ENCODE results near the gene WDR18. TPM values are rescaled to one million over a fixed set of nuclear protein-coding genes. Genes with fewer than 3 reads are reported as not detected.
A peak's percentile ranks its signal among the peaks of the same experiment; 100 is the strongest.

WDR18 gene
- total RNA-seq, 1 donor from 2014 or later: 66.5 TPM

DNA sequence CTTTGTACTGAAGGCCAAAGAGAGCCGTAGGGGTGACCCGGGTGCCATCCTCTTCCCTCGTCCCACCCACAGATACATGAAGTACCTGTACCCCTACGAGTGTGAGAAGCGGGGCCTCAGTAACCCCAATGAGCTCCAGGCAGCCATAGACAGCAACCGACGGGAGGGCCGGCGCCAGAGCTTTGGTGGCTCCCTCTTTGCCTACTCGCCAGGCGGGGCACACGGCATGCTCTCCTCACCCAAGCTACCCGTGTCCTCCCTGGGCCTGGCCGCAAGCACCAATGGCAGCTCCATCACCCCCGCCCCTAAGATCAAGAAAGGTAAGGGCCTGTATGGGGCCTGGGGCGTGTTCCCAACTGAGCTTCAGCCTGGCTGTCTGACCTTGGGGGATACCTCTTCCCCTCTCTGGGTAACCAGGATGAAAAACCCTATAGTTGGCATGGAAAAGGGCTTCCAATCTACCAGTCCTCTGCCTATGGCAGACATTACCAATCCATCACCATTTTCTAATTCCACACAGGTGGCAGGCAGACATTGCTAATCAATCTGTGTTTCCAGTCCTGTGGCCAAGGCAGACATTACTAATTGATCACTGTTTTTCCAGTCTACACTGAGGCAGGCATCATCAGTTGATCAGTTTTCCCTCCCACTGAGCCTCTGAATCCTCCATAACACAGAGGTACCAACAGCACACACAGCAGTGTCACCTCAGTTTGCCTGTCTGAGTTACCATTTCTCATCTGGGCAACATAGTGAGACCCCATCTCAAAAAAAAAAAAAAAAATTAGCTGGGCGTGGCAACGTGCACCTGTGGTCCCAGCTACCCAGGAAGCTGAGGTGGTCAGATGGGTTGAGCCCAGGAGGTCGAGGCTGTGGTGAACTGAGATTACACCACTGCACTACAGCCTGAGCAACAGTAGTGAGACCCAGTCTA lies 19.1 kb upstream of the WDR18 start:
- TF ChIP-seq, protein P1, sequence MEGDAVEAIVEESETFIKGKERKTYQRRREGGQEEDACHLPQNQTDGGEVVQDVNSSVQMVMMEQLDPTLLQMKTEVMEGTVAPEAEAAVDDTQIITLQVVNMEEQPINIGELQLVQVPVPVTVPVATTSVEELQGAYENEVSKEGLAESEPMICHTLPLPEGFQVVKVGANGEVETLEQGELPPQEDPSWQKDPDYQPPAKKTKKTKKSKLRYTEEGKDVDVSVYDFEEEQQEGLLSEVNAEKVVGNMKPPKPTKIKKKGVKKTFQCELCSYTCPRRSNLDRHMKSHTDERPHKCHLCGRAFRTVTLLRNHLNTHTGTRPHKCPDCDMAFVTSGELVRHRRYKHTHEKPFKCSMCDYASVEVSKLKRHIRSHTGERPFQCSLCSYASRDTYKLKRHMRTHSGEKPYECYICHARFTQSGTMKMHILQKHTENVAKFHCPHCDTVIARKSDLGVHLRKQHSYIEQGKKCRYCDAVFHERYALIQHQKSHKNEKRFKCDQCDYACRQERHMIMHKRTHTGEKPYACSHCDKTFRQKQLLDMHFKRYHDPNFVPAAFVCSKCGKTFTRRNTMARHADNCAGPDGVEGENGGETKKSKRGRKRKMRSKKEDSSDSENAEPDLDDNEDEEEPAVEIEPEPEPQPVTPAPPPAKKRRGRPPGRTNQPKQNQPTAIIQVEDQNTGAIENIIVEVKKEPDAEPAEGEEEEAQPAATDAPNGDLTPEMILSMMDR (IDR thresholded peaks at IDR 0.05): no peak
- POLR2A ChIA-PET: interaction anchor here (0.6 to 0.7 kb wide), 2 partner anchors 31 to 35 kb away, joined by 3 to 4 read pairs; no protein-coding TSS in a partner anchor
- no peaks in the 10 kb centered on the region for H3K9me3 Mint-ChIP-seq
- intact Hi-C loops (cut with micrococcal nuclease): no loop called here
- CTCF ChIA-PET: interaction anchor here (0.6 kb wide), 1 partner anchor 19 kb away, joined by 4 read pairs; no protein-coding TSS in a partner anchor
- H3K27me3 Mint-ChIP-seq: no peaks in the 10 kb centered on the region
- H3K36me3 Mint-ChIP-seq (ENCODE audit: low read depth): peaks cover 44% of the 10 kb centered on the region
- DNase-seq (no peak), ATAC-seq (ENCODE audit: low read depth) (no peak)
- peaks cover 2% of the 10 kb centered on the region for H3K4me1 Mint-ChIP-seq
- H3K4me3 Mint-ChIP-seq: no peak overlapping the region
- H3K27ac Mint-ChIP-seq: no peak overlapping the region

DNA sequence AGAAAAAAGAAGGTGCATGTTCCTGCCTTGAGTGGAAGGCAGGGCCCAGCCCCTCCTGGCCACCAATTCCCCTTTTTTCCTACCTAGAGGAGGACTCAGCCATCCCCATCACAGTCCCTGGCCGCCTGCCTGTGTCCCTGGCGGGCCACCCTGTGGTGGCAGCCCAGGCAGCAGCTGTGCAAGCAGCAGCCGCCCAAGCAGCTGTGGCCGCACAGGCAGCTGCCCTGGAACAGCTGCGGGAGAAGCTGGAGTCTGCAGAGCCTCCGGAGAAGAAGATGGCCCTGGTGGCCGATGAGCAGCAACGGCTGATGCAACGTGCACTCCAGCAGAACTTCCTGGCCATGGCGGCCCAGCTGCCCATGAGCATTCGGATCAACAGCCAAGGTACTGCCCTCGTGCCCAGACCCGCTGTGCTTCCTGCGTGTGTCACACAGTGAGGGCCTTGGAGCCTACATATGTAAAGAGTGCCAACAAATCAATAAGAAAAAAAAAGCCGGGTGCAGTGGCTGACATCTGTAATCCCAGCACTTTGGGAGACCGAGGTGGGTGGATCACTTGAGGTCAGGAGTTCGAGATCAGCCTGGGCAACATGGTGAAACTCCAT lies 17.6 kb upstream of the WDR18 start:
- DNase-seq: no peak
- no peaks in the 10 kb centered on the region for H3K27me3 Mint-ChIP-seq
- ChIA-PET CTCF (no interaction called here), POLR2A (interaction anchor here (0.6 to 0.7 kb wide), 2 partner anchors 62 to 474 kb away, joined by 4 read pairs; no protein-coding TSS in a partner anchor)
- H3K36me3 Mint-ChIP-seq (ENCODE audit: low read depth): peaks cover 49% of the 10 kb centered on the region
- no peak overlapping the region for H3K27ac Mint-ChIP-seq
- TF ChIP-seq, protein P1 (IDR thresholded peaks at IDR 0.05): no peak
- ATAC-seq (ENCODE audit: low read depth): no peak
- peaks cover 2% of the 10 kb centered on the region for H3K4me1 Mint-ChIP-seq
- no peak overlapping the region for H3K4me3 Mint-ChIP-seq
- intact Hi-C loops (cut with micrococcal nuclease): no loop called here
- H3K9me3 Mint-ChIP-seq: peaks cover 3% of the 10 kb centered on the region

GRCh38 chr19:970695-971094 lies 13.4 kb upstream of the WDR18 start:
- TF ChIP-seq, protein P1 (IDR thresholded peaks at IDR 0.05): no peak
- DNase-seq (no peak), ATAC-seq (ENCODE audit: low read depth) (no peak)
- Mint-ChIP-seq H3K36me3 (ENCODE audit: low read depth) (peaks cover 37% of the 10 kb centered on the region), H3K4me3 (no peak overlapping the region), H3K9me3 (peaks cover 3% of the 10 kb centered on the region), H3K4me1 (no peaks in the 10 kb centered on the region), H3K27me3 (no peaks in the 10 kb centered on the region), H3K27ac (peak overlapping the region; percentile 59)
- ChIA-PET POLR2A (interaction anchor here (0.6 kb wide), 2 partner anchors 20 to 31 kb away, joined by 3 to 4 read pairs; no protein-coding TSS in a partner anchor), CTCF (interaction anchor here (0.6 to 0.7 kb wide), 2 partner anchors 11 to 1072 kb away, joined by 4 read pairs; no protein-coding TSS in a partner anchor)
- intact Hi-C loops (cut with micrococcal nuclease): no loop called here

- Mint-ChIP-seq H3K27ac (no peak overlapping the region), H3K36me3 (ENCODE audit: low read depth) (peaks cover 32% of the 10 kb centered on the region), H3K9me3 (peaks cover 3% of the 10 kb centered on the region), H3K27me3 (no peaks in the 10 kb centered on the region), H3K4me3 (no peak overlapping the region), H3K4me1 (no peaks in the 10 kb centered on the region)
- TF ChIP-seq, protein P1 (IDR thresholded peaks at IDR 0.05): no peak
- CTCF ChIA-PET: no interaction called here
- DNase-seq (no peak), ATAC-seq (ENCODE audit: low read depth) (no peak)
- POLR2A ChIA-PET: no interaction called here
- intact Hi-C loops (cut with micrococcal nuclease): no loop called here
Observed at GRCh38 chr19:971795-972194, 12.3 kb upstream of the WDR18 start.

- no peaks in the 10 kb centered on the region for H3K4me1 Mint-ChIP-seq
- ATAC-seq (ENCODE audit: low read depth): no peak
- CTCF ChIA-PET: no interaction called here
- no peak for DNase-seq
- no peak overlapping the region for H3K27ac Mint-ChIP-seq
- POLR2A ChIA-PET: interaction anchor here (0.6 kb wide), 1 partner anchor 153 kb away, joined by 3 read pairs; no protein-coding TSS in a partner anchor
- H3K9me3 Mint-ChIP-seq: peaks cover 3% of the 10 kb centered on the region
- H3K27me3 Mint-ChIP-seq: no peaks in the 10 kb centered on the region
- no peak overlapping the region for H3K4me3 Mint-ChIP-seq
- intact Hi-C loops (cut with micrococcal nuclease): no loop called here
- TF ChIP-seq, protein P1 (IDR thresholded peaks at IDR 0.05): no peak
- H3K36me3 Mint-ChIP-seq (ENCODE audit: low read depth): peaks cover 29% of the 10 kb centered on the region
Observed at GRCh38 chr19:972281-972680, 11.9 kb upstream of the WDR18 start.
